ENCODE measurements around the gene MBNL1. TPM values are rescaled to one million over a fixed set of nuclear protein-coding genes. Genes with fewer than 3 reads are reported as not detected.

Gene MBNL1
- total RNA-seq, 1 experiment from 2014 or later, result 200 TPM

GRCh38 chr3:152496286-152496685 is 227.6 kb downstream of the MBNL1 start:
- Histone ChIP-seq H3K27ac (ENCODE audit: low read depth, low read length) (no peak overlapping the region), H3K79me2 (ENCODE audit: insufficient read depth, low read length) (no peaks in the 10 kb centered on the region), H4K20me1 (ENCODE audit: insufficient read depth) (no peaks in the 10 kb centered on the region), H3K4me1 (ENCODE audit: control insufficient read depth in 1 of 2, insufficient read depth in 2 of 2, low read length in 2 of 2) (no peaks in the 10 kb centered on the region), H3K9ac (ENCODE audit: low read length) (no peak overlapping the region), H2AFZ (ENCODE audit: low read depth, low read length, poor library complexity, severe bottlenecking) (no peak overlapping the region), H3K36me3 (ENCODE audit: control insufficient read depth in 1 of 2, insufficient read depth in 2 of 2, low read length in 2 of 2) (no peaks in the 10 kb centered on the region), H3K9me2 (ENCODE audit: insufficient read depth) (0 out of 2 replicates have a peak, but pooled peaks cover 2% of the 10 kb centered on the region), H3K4me3 (replicated peaks in 1 of 2; ENCODE audit: low read depth in 1 of 2, low read length in 2 of 2) (no peak overlapping the region), H3K9me3 (ENCODE audit: control insufficient read depth in 1 of 2, insufficient read depth in 1 of 2, low read depth in 1 of 2, low read length in 2 of 2) (no peaks in the 10 kb centered on the region), H3K4me2 (ENCODE audit: low read length) (no peak overlapping the region), H3K27me3 (ENCODE audit: insufficient read depth, low read length) (no peaks in the 10 kb centered on the region)
- TF ChIP-seq TCF7L2 (IDR thresholded peaks at IDR 0.05; ENCODE audit: borderline replicate concordance, extremely low read depth, insufficient read depth, insufficient read length) (no peak), EZH2phosphoT487 (IDR thresholded peaks at IDR 0.05; ENCODE audit: borderline replicate concordance) (no peak), EZH2 (IDR thresholded peaks at IDR 0.05) (no peak), YY1 (IDR thresholded peaks at IDR 0.05; ENCODE audit: extremely low read depth, insufficient replicate concordance, low read depth, low read length) (no peak), RAD21 (IDR thresholded peaks at IDR 0.05; ENCODE audit: low read depth) (no peak), REST (IDR thresholded peaks at IDR 0.05; ENCODE audit: low read depth) (no peak)
- intact Hi-C loops (cut with micrococcal nuclease), result no loop called here
- BruUV-seq (replicated peaks), result no TSS peak
- POLR2A ChIA-PET, result no interaction called here
- ATAC-seq (no peak), DNase-seq (ENCODE audit: low read depth, low spot score) (no peak)
- RAD21 ChIA-PET (ENCODE audit: low non-redundant PET in 1 of 2, low total read pairs in 2 of 2, uncharacterized antibody in 2 of 2, unreplicated experiment in 2 of 2), result no interaction called here
- CTCF ChIA-PET, result no interaction called here
